Ecto neural progenitor cell (in vitro differentiated cells): ENCODE data around the gene RNU1-2.
A peak's percentile ranks its signal among the peaks of the same experiment; 100 is the strongest.
"Not testable (repeated sequence)": the region's sequence is repeated elsewhere in the genome, so short reads cannot be mapped to it uniquely, and the experiment has no call there.

Experiments
- DNase-seq: peaks from one replicate; pipeline ENCODE4 v3.0.0-alpha.2; 2018; ENCODE audit warnings: low spot score

The RNU1-2 gene

DNA sequence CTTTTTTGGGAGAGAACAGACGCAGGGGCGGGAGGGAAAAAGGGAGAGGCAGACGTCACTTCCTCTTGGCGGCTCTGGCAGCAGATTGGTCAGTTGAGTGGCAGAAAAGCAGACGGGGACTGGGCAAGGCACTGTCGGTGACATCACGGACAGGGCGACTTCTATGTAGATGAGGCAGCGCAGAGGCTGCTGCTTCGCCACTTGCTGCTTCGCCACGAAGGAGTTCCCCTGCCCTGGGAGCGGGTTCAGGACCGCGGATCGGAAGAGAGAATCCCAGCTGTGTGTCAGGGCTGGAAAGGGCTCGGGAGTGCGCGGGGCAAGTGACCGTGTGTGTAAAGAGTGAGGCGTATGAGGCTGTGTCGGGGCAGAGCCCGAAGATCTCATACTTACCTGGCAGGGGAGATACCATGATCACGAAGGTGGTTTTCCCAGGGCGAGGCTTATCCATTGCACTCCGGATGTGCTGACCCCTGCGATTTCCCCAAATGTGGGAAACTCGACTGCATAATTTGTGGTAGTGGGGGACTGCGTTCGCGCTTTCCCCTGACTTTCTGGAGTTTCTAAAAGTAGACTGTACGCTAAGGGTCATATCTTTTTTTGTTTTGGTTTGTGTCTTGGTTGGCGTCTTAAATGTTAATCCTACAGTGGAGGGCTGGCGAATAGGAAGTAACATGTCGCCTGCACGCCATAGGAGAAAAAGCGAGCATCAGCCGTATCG lies at the start of gene RNU1-2:
Gene RNU1-2 (plus strand): TSS at position 383 of the 718 bp plus-strand sequence.
- DNase-seq = peak; percentile 87

GRCh38 chr1:16856201-16856600 lies 39.6 kb upstream of the RNU1-2 start:
- DNase-seq = not testable (repeated sequence)

GRCh38 chr1:16859167-16860041 lies 36.4 kb upstream of the RNU1-2 start:
- DNase-seq = not testable (repeated sequence)

DNA sequence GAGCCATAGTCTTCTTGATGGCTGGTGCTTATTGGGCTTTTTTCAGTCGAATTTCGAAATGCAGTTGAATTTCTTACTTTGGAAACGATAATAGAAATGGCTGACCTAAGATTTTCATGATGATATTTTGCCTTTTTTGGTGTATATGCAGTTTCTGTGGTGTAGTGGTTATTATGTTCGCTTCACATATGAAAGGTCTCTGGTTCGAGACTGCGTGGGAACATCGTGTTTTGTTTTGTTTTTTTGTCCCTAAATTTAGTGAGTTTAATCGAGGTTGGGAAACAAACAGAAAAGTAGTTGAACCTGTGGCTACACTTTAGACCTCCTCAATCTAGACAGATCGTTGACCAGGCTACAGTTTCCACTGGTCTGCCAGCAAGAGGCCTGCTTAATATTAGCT lies 35.7 kb upstream of the RNU1-2 start:
- not testable (repeated sequence) for DNase-seq

DNA sequence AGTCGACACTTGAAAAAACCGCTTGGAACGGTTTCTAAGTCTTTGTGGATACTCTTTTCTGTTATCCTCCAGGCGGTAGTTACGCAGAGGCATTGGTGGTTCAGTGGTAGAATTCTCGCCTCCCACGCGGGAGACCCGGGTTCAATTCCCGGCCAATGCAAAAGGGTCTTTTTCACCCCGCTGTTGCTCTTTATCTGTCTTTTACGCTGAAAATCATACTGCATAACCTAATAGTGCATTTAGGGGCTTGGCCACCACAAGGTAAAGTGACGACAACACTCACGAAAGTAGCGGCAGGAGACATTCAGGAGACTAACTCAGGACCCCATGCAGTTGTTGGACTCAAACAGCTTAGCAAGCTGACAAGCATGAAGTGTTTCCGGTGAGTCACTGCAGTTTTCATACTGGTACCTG lies 33.9 kb upstream of the RNU1-2 start:
- DNase-seq = peak; percentile 71

DNA sequence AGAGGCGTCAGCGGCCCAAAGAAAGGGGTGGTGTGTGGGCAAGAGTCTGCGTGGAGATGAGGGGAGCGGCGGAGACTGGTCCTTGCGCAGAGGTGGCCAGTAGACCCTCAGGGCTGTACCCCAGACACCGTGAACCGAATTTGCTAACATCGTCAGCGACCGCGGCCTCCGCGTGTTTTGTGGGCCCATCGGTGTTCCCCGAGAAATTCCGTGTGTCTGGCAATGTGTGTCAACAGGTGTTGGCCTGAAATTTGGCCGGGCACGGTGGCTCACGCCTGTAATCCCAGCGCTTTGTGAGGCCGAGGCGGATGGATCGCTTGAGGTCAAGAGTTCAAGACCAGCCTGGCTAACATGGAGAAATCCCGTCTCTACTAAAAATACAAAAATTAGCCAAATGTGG lies 33.4 kb upstream of the RNU1-2 start:
- not testable (repeated sequence) for DNase-seq

DNA sequence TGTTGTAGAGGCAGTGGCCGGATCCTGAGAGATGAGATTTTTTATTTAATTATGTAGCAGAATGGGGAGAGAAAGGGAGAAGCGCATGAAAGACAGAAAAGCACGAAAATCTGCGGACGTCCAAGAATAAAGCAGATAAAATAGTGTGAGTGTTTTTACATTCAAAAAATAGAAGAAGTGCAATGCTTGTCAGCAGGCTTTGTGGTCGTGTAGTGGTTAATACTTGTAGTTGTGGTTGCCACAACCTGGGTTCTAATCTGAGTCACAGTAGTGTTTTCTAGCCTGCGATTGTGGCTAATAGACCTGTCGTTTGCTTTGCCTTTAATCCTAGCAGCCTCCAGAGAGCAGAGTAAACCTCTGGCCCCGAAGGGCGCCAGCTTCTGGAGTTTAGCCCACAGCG lies 32.8 kb upstream of the RNU1-2 start:
- DNase-seq = not testable (repeated sequence)

GRCh38 chr1:16866926-16867707 lies 28.7 kb upstream of the RNU1-2 start:
- DNase-seq = not testable (repeated sequence)

GRCh38 chr1:16868787-16869186 lies 27.0 kb upstream of the RNU1-2 start:
- DNase-seq = not testable (repeated sequence)

DNA sequence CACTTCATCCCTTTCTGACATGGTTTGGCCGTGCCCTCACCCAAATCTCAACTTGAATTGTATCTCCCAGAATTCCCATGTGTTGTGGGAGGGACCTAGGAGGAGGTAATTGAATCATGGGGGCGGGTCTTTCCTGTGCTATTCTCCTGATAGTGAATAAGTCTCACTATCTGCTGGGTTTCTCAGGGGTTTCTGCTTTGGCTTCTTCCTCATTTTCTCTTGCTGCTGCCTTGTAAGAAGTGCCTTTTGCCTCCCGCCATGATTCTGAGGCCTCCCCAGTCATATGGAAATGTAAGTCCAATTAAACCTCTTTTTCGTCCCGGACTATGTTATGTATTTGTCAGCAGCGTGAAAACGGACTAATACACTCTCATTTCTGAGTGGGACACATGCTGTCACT lies 25.8 kb upstream of the RNU1-2 start:
- DNase-seq = not testable (repeated sequence)

DNA sequence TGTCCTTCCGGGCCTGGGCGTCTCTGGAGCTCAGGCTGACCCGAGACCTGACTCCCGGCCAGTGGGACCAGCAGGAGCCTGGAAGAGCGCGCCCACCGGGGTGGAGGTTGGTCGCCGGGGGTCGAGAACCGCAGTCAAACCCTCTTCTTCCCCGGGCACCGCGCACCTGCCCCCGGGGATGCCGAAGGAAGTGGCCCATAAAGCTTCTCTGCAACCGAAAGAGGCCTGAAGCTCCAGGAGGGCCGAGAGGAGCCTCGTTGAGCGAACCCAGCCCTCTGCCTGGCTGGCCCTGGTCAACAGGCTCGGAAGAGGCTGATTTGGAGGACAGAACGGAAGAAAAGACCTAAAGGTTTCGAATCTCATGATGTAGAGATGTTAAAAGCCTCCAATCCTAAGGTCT lies 24.6 kb upstream of the RNU1-2 start:
- not testable (repeated sequence) for DNase-seq

DNA sequence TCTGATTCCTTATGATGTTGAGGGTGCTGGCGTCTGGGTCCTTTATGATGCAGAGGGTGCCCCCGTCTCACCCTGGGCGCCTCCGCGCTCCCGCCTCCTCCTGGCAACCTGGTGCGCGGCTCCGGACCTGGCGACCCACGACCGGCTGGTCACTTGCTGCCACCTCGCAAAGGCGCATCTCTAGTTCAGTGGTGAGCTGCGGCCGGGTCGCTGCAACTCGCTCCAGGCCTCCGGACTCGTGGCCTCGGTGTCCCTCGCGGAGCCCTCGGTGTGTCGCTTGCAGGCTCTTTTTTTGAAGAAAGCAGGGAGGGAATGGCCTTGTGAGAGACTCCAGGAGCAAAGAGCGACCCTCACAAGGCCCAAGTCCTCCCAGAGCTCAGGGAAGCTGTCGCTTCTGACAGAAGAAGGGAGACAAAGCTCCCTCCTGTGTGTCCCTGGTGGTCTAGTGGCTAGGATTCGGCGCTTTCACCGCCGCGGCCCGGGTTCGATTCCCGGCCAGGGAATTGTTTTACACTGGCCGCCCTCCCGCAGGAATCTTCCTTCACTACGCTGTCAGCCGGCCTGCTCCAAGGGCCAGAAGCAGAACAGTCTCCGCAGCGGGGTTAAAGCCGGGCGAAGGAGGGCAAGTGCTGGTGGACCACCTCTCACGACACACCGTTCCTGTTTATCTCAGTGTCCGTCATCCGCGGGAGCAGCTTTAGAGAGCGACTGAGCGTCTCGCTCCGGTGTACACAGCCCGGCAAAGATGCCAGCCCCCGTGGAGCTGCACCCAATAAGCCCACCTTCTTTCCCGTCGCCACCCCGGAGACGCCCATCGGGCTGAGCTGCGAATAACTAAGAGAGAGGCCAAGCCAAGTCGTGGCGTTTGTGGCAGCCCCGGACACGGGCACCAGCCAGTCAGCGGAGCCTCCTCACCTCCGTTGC lies 23.4 kb upstream of the RNU1-2 start:
- DNase-seq = peak; percentile 89

- DNase-seq = peak; percentile 77
Measured at GRCh38 chr1:16873076-16873879, 22.5 kb upstream of the RNU1-2 start.

GRCh38 chr1:16874968-16875765 lies 20.6 kb upstream of the RNU1-2 start:
- not testable (repeated sequence) for DNase-seq

DNA sequence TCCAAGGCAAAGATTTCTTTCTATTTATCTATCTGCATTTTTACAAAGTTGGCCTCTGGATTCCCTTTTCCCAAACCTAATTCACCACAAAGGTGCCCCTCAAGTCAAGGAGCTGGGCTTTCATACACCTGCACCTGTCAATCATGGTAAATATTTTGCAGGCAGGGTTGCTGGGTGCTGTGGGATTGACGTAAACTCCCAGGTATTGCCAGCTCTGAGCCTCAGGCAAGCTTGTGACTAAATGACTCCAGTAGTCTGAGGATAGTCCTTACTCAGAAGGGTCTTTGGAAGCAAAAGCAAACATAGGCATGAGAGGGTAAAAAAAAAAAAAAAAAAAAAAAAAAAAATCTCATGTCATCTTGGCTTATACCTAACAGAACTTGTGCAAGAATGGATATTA lies 14.0 kb upstream of the RNU1-2 start:
- DNase-seq = not testable (repeated sequence)

GRCh38 chr1:16882986-16883385 lies 12.8 kb upstream of the RNU1-2 start:
- no peak for DNase-seq

GRCh38 chr1:16884487-16884886 lies 11.3 kb upstream of the RNU1-2 start:
- not testable (repeated sequence) for DNase-seq

GRCh38 chr1:16886860-16887605 lies 8.7 kb upstream of the RNU1-2 start:
- DNase-seq = no peak
